IMR-90 (cell line): Measurements from ENCODE around the gene ABR. TPM values are rescaled to one million over a fixed set of nuclear protein-coding genes. Genes with fewer than 3 reads are reported as not detected.
A peak's percentile ranks its signal among the peaks of the same experiment; 100 is the strongest.

Experiments used
- ATAC-seq: fragments of 200-7000 bp; cut with Tn5 transposase; 2 replicates; pipeline ENCODE4 v1.9.1; 2020; ENCODE audit warnings: low read depth, mild to moderate bottlenecking, moderate library complexity
- BruUV-seq: library from RNA; stranded (reverse); fragments of 400-500 nt; replicated peaks from 2 replicates; lab custom pipeline; 2021; lab: Mats Ljungman, UMichigan
- CTCF ChIA-PET: fragments of 300-600 bp; formaldehyde crosslinking; extraction: SDS; loops from one replicate; lab custom pipeline; 2021; ENCODE audit warnings: antibody characterized with exemption; lab: Yijun Ruan, JAX
- POLR2A ChIA-PET: fragments of 300-600 bp; sonication (Branson Sonifier 250); formaldehyde crosslinking; loops from one replicate; lab custom pipeline; 2022; ENCODE audit warnings: antibody characterized with exemption; ENCODE audit not compliant: unreplicated experiment; lab: Charles Lee
- DNase-seq: peaks from one replicate; pipeline ENCODE4 v3.0.0; 2013
- H2AFZ ChIP-seq: replicated peaks from 2 replicates; pipeline ENCODE3; 2013; ENCODE audit warnings: low read length, mild to moderate bottlenecking; ENCODE audit not compliant: poor library complexity
- H2AK5ac ChIP-seq: 2 replicates; pipeline ENCODE4 v1.6.1; 2013; ENCODE audit warnings: low read depth, low read length, inconsistent platforms
- H2AK9ac ChIP-seq: replicated peaks from 2 replicates; pipeline ENCODE3; 2013; ENCODE audit warnings: mild to moderate bottlenecking, low read depth, low read length, moderate library complexity; ENCODE audit not compliant: poor library complexity
- H2BK120ac ChIP-seq: 2 replicates; pipeline ENCODE4 v1.6.1; 2013; ENCODE audit warnings: low read depth, low read length, inconsistent platforms
- H2BK15ac ChIP-seq: 3 replicates; pipeline ENCODE4 v1.6.1; 2013; ENCODE audit warnings: low read depth, low read length, inconsistent platforms
- H2BK20ac ChIP-seq: 2 replicates; pipeline ENCODE4 v1.6.1; 2013; ENCODE audit warnings: low read depth, mild to moderate bottlenecking, inconsistent platforms, low read length, moderate library complexity
- H2BK5ac ChIP-seq: 2 replicates; pipeline ENCODE4 v1.6.1; 2013; ENCODE audit warnings: mild to moderate bottlenecking, low read depth, low read length, inconsistent platforms; ENCODE audit not compliant: poor library complexity, severe bottlenecking
- H3K14ac ChIP-seq: replicated peaks from 2 replicates; pipeline ENCODE4 v1.6.1; 2013; ENCODE audit warnings: low read depth, low read length, inconsistent platforms
- H3K18ac ChIP-seq: 2 replicates; pipeline ENCODE4 v1.6.1; 2013; ENCODE audit warnings: low read depth, low read length, control low read depth
- H3K23ac ChIP-seq: 2 replicates; pipeline ENCODE4 v1.6.1; 2013; ENCODE audit warnings: low read depth, low read length, inconsistent platforms
- H3K27ac ChIP-seq: 2 replicates; pipeline ENCODE4 v1.5.1; 2013; ENCODE audit warnings: mild to moderate bottlenecking, control low read depth, low read length; ENCODE audit not compliant: insufficient read depth
- H3K27me3 ChIP-seq: 2 replicates; pipeline ENCODE4 v1.6.1; 2013; ENCODE audit warnings: low read length; ENCODE audit not compliant: control insufficient read depth, insufficient read depth
- H3K36me3 ChIP-seq: 2 replicates; pipeline ENCODE4 v1.6.1; 2013; ENCODE audit warnings: low read length, mixed read lengths; ENCODE audit not compliant: control insufficient read depth, insufficient read depth
- H3K4ac ChIP-seq: 2 replicates; pipeline ENCODE4 v1.6.1; 2013; ENCODE audit warnings: low read depth, low read length, inconsistent platforms
- H3K4me1 ChIP-seq: 2 replicates; pipeline ENCODE4 v1.6.1; 2013; ENCODE audit warnings: low read length, mixed read lengths; ENCODE audit not compliant: control insufficient read depth, insufficient read depth
- H3K4me2 ChIP-seq: 2 replicates; pipeline ENCODE4 v1.6.1; 2013; ENCODE audit warnings: low read depth, mild to moderate bottlenecking, control low read depth, low read length, moderate library complexity
- H3K4me3 ChIP-seq: 2 replicates; pipeline ENCODE4 v1.5.1; 2013; ENCODE audit warnings: low read depth, mild to moderate bottlenecking, control low read depth, low read length, moderate library complexity; ENCODE audit not compliant: insufficient read depth
- H3K56ac ChIP-seq: 2 replicates; pipeline ENCODE4 v1.6.1; 2013; ENCODE audit warnings: low read length, inconsistent platforms; ENCODE audit not compliant: insufficient read depth; ENCODE audit errors: extremely low read depth
- H3K79me1 ChIP-seq, 2 experiments: 2 replicates each; pipeline ENCODE4 v1.6.1; 2013; ENCODE audit warnings: low read length in 2 of 2, inconsistent platforms in 1 of 2, low read depth in 1 of 2
- H3K9ac ChIP-seq: 2 replicates; pipeline ENCODE4 v1.6.1; 2013; ENCODE audit warnings: low read depth, low read length, control low read depth
- H3K9me1 ChIP-seq: 2 replicates; pipeline ENCODE4 v1.6.1; 2013; ENCODE audit warnings: low read length, inconsistent platforms; ENCODE audit not compliant: insufficient read depth
- H3K9me3 ChIP-seq: 2 replicates; pipeline ENCODE4 v1.6.1; 2013; ENCODE audit warnings: low read length; ENCODE audit not compliant: control insufficient read depth, insufficient read depth
- H4K20me1 ChIP-seq: 2 replicates; pipeline ENCODE4 v1.6.1; 2013; ENCODE audit warnings: low read length, inconsistent platforms; ENCODE audit not compliant: insufficient read depth
- H4K5ac ChIP-seq: 2 replicates; pipeline ENCODE4 v1.6.1; 2013; ENCODE audit warnings: mild to moderate bottlenecking, low read depth, low read length, control low read depth
- H4K8ac ChIP-seq, 2 experiments: 2 replicates each; pipeline ENCODE4 v1.6.1; 2013; ENCODE audit warnings: low read depth in 2 of 2, low read length in 2 of 2, control low read depth in 1 of 2, inconsistent platforms in 1 of 2
- H4K91ac ChIP-seq: 2 replicates; pipeline ENCODE4 v1.6.1; 2013; ENCODE audit warnings: low read depth, low read length, inconsistent platforms; ENCODE audit not compliant: insufficient read depth
- BHLHE40 ChIP-seq: fragments of 150-350 bp; IDR thresholded peaks from 2 replicates; pipeline ENCODE4 v1.6.1; 2016; ENCODE audit warnings: mild to moderate bottlenecking, low read depth, low read length
- CEBPB ChIP-seq: IDR thresholded peaks from 2 replicates; pipeline ENCODE4 v1.6.1; 2012; ENCODE audit warnings: low read depth, low read length, improper control_type of control experiment
- CHD1 ChIP-seq: IDR thresholded peaks from 2 replicates; pipeline ENCODE4 v1.6.1; 2012; ENCODE audit warnings: low read depth, low read length, improper control_type of control experiment
- CTCF ChIP-seq: conservative IDR thresholded peaks from 2 replicates; pipeline ENCODE4 v1.5.1; 2012; ENCODE audit warnings: mild to moderate bottlenecking, low read depth, low read length, improper control_type of control experiment
- ELK1 ChIP-seq: fragments of 150-350 bp; IDR thresholded peaks from 2 replicates; pipeline ENCODE4 v1.6.1; 2016; ENCODE audit warnings: low read depth, mild to moderate bottlenecking, low read length, moderate library complexity, borderline replicate concordance
- FOS ChIP-seq: fragments of 150-350 bp; IDR thresholded peaks from 2 replicates; pipeline ENCODE4 v1.6.1; 2016; ENCODE audit warnings: low read depth, low read length
- MAFK ChIP-seq: IDR thresholded peaks from 2 replicates; pipeline ENCODE4 v1.6.1; 2012; ENCODE audit warnings: low read depth, low read length, improper control_type of control experiment
- MAZ ChIP-seq: IDR thresholded peaks from 2 replicates; pipeline ENCODE4 v1.6.1; 2012; ENCODE audit warnings: low read depth, mild to moderate bottlenecking, low read length, improper control_type of control experiment, moderate library complexity, borderline replicate concordance
- MXI1 ChIP-seq: IDR thresholded peaks from 2 replicates; pipeline ENCODE4 v1.6.1; 2012; ENCODE audit warnings: low read depth, mild to moderate bottlenecking, low read length, moderate library complexity, borderline replicate concordance
- NFE2L2 ChIP-seq: fragments of 150-350 bp; IDR thresholded peaks from 2 replicates; pipeline ENCODE4 v1.6.1; 2016; ENCODE audit warnings: low read depth, mild to moderate bottlenecking, low read length
- POLR2A ChIP-seq: IDR thresholded peaks from 2 replicates; pipeline ENCODE4 v1.6.1; 2012; ENCODE audit warnings: mild to moderate bottlenecking, low read depth, low read length
- RAD21 ChIP-seq: IDR thresholded peaks from 2 replicates; pipeline ENCODE4 v1.6.1; 2012; ENCODE audit warnings: low read length, improper control_type of control experiment
- RCOR1 ChIP-seq: IDR thresholded peaks from 2 replicates; pipeline ENCODE4 v1.6.1; 2012; ENCODE audit warnings: mild to moderate bottlenecking, low read length, improper control_type of control experiment; ENCODE audit not compliant: insufficient replicate concordance
- RFX5 ChIP-seq: IDR thresholded peaks from 2 replicates; pipeline ENCODE4 v1.8.0; 2012; ENCODE audit warnings: low read depth, mild to moderate bottlenecking, low read length, moderate library complexity
- SMC3 ChIP-seq: fragments of 150-350 bp; IDR thresholded peaks from 2 replicates; pipeline ENCODE4 v1.6.1; 2016; ENCODE audit warnings: low read depth, mild to moderate bottlenecking, antibody characterized with exemption, low read length, moderate library complexity
- USF2 ChIP-seq: fragments of 150-350 bp; IDR thresholded peaks from 2 replicates; pipeline ENCODE4 v1.6.1; 2017; ENCODE audit warnings: mild to moderate bottlenecking, antibody characterized with exemption, low read length, low read depth
- WGBS, 2 experiments: methylation state at CpG; one replicate each; pipeline versions ENCODE4 v1.1.5 to v1.1.7; 2013; ENCODE audit warnings: missing lambda C conversion rate in 2 of 2; ENCODE audit not compliant: insufficient read length in 1 of 2; ENCODE audit errors: extremely low coverage in 2 of 2; 5-methylcytosine and 5-hydroxymethylcytosine counted together
- dilution Hi-C: fragments of 300-500 bp; cut with HindIII; formaldehyde crosslinking; loops from one replicate; pipeline ENCODE4 v1.14.3; 2018; ENCODE audit warnings: low sequenced_read_pairs; ENCODE audit not compliant: unreplicated experiment
- in situ Hi-C: fragments of 300-500 bp; cut with MboI; formaldehyde crosslinking; loops from 3 replicates; pipeline ENCODE4 v1.14.3; 2019; ENCODE audit warnings: low sequenced_read_pairs, inconsistent platforms, mixed read lengths
- intact Hi-C: fragments of 100-400 bp; cut with micrococcal nuclease; formaldehyde crosslinking; loops from 2 replicates; pipeline ENCODE4 v1.10.0; 2022
- polyA plus RNA-seq, 3 experiments: library from polyadenylated mRNA; depleted of rRNA; stranded (reverse); fragments of >200 nt; gene quantifications; 2 replicates each; pipeline ENCODE4 v1.2.3, GENCODE V29; 2012; ENCODE audit warnings: low replicate concordance in 1 of 3
- total RNA-seq: library from RNA; depleted of rRNA; stranded (reverse); fragments of >200 nt; gene quantifications from 2 replicates; pipeline ENCODE4 v1.2.3, GENCODE V29; 2012

Gene ABR
- total and polyA plus RNA-seq, 2 of the 4 experiments (the other 2 are of a cell fraction), result 28.3 to 79.7 TPM

GRCh38 chr17:1100382-1100781 lies 79.4 kb downstream of the ABR start:
- H2BK120ac ChIP-seq, result no peak overlapping the region
- H2AK9ac ChIP-seq, result peak overlapping the region; percentile 57
- no peak overlapping the region for H2BK20ac ChIP-seq
- H2BK15ac ChIP-seq, result no peak overlapping the region
- peaks cover 3 to 57% of the 10 kb centered on the region in 2 experiments for H3K79me1 ChIP-seq
- H3K27me3 ChIP-seq, result no peaks in the 10 kb centered on the region
- WGBS, 2 experiments, result 100% methylated on average over 1 of the region's 11 CpGs; no CpG with 5 or more reads in 1 of the 2 experiments
- in situ Hi-C loops, result no loop called here
- no peak overlapping the region for H3K14ac ChIP-seq
- dilution Hi-C loops, result no loop called here
- DNase-seq (no peak), ATAC-seq (no peak)
- no peak overlapping the region for H3K56ac ChIP-seq
- H3K36me3 ChIP-seq, result peaks cover 32% of the 10 kb centered on the region
- peaks cover 2% of the 10 kb centered on the region; the same call in 1 of the 2 replicates for H3K4me1 ChIP-seq
- no peak for TF ChIP-seq NFE2L2
- TF ChIP-seq MAFK, result no peak
- no peak for TF ChIP-seq ELK1
- no peak for TF ChIP-seq MXI1
- TF ChIP-seq CHD1, result no peak
- no peak for TF ChIP-seq POLR2A
- no peak for TF ChIP-seq SMC3
- TF ChIP-seq CTCF, result no peak
- no peak for TF ChIP-seq CEBPB
- TF ChIP-seq RFX5, result no peak
- TF ChIP-seq BHLHE40, result no peak
- no peak for TF ChIP-seq MAZ
- no peak for TF ChIP-seq USF2
- no peak for TF ChIP-seq FOS
- TF ChIP-seq RCOR1, result no peak
- TF ChIP-seq RAD21, result no peak
- ChIA-PET CTCF (interaction anchor here (0.6 kb wide), 1 partner anchor 102 kb away, joined by 5 read pairs; no protein-coding TSS in a partner anchor), POLR2A (no interaction called here)
- peaks cover 8% of the 10 kb centered on the region for H3K9me1 ChIP-seq
- H3K9me3 ChIP-seq, result no peaks in the 10 kb centered on the region
- no peak overlapping the region for H4K91ac ChIP-seq
- intact Hi-C loops, result no loop called here
- H4K8ac ChIP-seq, result no peak overlapping the region
- no peak overlapping the region for H3K4ac ChIP-seq
- no peak overlapping the region for H3K9ac ChIP-seq
- H2AFZ ChIP-seq, result no peak overlapping the region
- H3K18ac ChIP-seq, result no peak overlapping the region
- peaks cover 23% of the 10 kb centered on the region for H4K20me1 ChIP-seq
- H3K23ac ChIP-seq, result no peak overlapping the region
- no TSS peak for BruUV-seq
- no peak overlapping the region for H4K5ac ChIP-seq
- no peak overlapping the region for H2AK5ac ChIP-seq
- H3K4me2 ChIP-seq, result no peak overlapping the region
- no peak overlapping the region for H3K27ac ChIP-seq
- H3K4me3 ChIP-seq, result no peak overlapping the region
- H2BK5ac ChIP-seq, result no peak overlapping the region
